Hepatocyte (in vitro differentiated cells): ENCODE measurements around the gene COTL1. TPM values are rescaled to one million over a fixed set of nuclear protein-coding genes. Genes with fewer than 3 reads are reported as not detected.

Experiments
- DNase-seq: peaks from one replicate; pipeline ENCODE4 v3.0.0-alpha.2; 2016; ENCODE audit warnings: low spot score
- H2AFZ ChIP-seq: fragments of 200-600 bp; sonication (generic); 2 replicates; pipeline ENCODE4 v1.6.0; 2016; ENCODE audit warnings: antibody characterized with exemption, mild to moderate bottlenecking
- H3K27ac ChIP-seq: fragments of 200-600 bp; sonication (generic); 2 replicates; pipeline ENCODE4 v1.5.1; 2016; ENCODE audit warnings: mild to moderate bottlenecking
- H3K27me3 ChIP-seq: fragments of 200-600 bp; sonication (generic); 2 replicates; pipeline ENCODE4 v1.6.1; 2016
- H3K36me3 ChIP-seq: fragments of 200-600 bp; sonication (generic); replicated peaks from 2 replicates; pipeline ENCODE4 v1.5.1; 2016; ENCODE audit warnings: low read depth; ENCODE audit not compliant: insufficient read depth
- H3K4me1 ChIP-seq: fragments of 200-600 bp; sonication (generic); 2 replicates; pipeline ENCODE4 v1.5.1; 2016; ENCODE audit warnings: mild to moderate bottlenecking, moderate library complexity; ENCODE audit not compliant: insufficient read depth
- H3K4me2 ChIP-seq: fragments of 200-600 bp; sonication (generic); 2 replicates; pipeline ENCODE4 v1.6.0; 2016
- H3K4me3 ChIP-seq: fragments of 200-600 bp; sonication (generic); 2 replicates; pipeline ENCODE4 v1.5.1; 2016; ENCODE audit warnings: mild to moderate bottlenecking
- H3K79me2 ChIP-seq: fragments of 200-600 bp; sonication (generic); 2 replicates; pipeline ENCODE4 v1.6.0; 2017; ENCODE audit warnings: mild to moderate bottlenecking
- H3K9me2 ChIP-seq: fragments of 200-600 bp; sonication (generic); replicated peaks from 2 replicates; pipeline ENCODE4 v1.6.0; 2017; ENCODE audit warnings: mild to moderate bottlenecking; ENCODE audit not compliant: insufficient read depth
- H3K9me3 ChIP-seq: fragments of 200-600 bp; sonication (generic); 2 replicates; pipeline ENCODE4 v1.5.1; 2016; ENCODE audit warnings: low read depth, mild to moderate bottlenecking
- H4K20me1 ChIP-seq: fragments of 200-600 bp; sonication (generic); 2 replicates; pipeline ENCODE4 v1.6.0; 2016; ENCODE audit warnings: mild to moderate bottlenecking; ENCODE audit not compliant: insufficient read depth, poor library complexity, severe bottlenecking
- CTCF ChIP-seq: fragments of 200-600 bp; sonication (generic); IDR thresholded peaks from 2 replicates; pipeline ENCODE4 v1.5.1; 2016; ENCODE audit warnings: antibody characterized with exemption, mild to moderate bottlenecking; ENCODE audit not compliant: poor library complexity
- EZH2 ChIP-seq: fragments of 200-600 bp; sonication (generic); IDR thresholded peaks from 2 replicates; pipeline ENCODE4 v1.6.1; 2016; ENCODE audit warnings: antibody characterized with exemption, mild to moderate bottlenecking, borderline replicate concordance
- EZH2phosphoT487 ChIP-seq: fragments of 200-600 bp; sonication (generic); IDR thresholded peaks from one replicate; pipeline ENCODE4 v1.6.1; 2018; ENCODE audit warnings: antibody characterized with exemption, mild to moderate bottlenecking, low read depth, moderate library complexity; ENCODE audit not compliant: unreplicated experiment, severe bottlenecking
- WGBS: methylation state at CpG from one replicate; pipeline ENCODE4 v1.1.6; 2016; ENCODE audit warnings: low lambda C conversion rate; ENCODE audit errors: missing lambda C conversion rate; 5-methylcytosine and 5-hydroxymethylcytosine counted together
- polyA plus RNA-seq: library from polyadenylated mRNA; unstranded; fragments of >200 nt; fragmentation: Nextera tagmentation; extraction: Ambion mirVana; gene quantifications from 2 replicates; pipeline ENCODE4 v1.2.1, GENCODE V29; 2016
- total RNA-seq: library from RNA; depleted of rRNA; stranded (reverse); fragments of >200 nt; gene quantifications from 2 replicates; pipeline ENCODE4 v1.2.3, GENCODE V29; 2014

Gene COTL1
- total and polyA plus RNA-seq, 2 experiments from 2014 or later: 30.1 to 104 TPM

- TF ChIP-seq EZH2: no peak
- no peak for TF ChIP-seq EZH2phosphoT487
- no peak for TF ChIP-seq CTCF
- Histone ChIP-seq H3K9me2 (no peaks in the 10 kb centered on the region), H3K9me3 (no peaks in the 10 kb centered on the region), H3K27ac (no peak overlapping the region), H3K79me2 (no peaks in the 10 kb centered on the region), H2AFZ (no peak overlapping the region), H4K20me1 (no peaks in the 10 kb centered on the region), H3K4me2 (no peak overlapping the region), H3K27me3 (no peaks in the 10 kb centered on the region), H3K36me3 (no peaks in the 10 kb centered on the region), H3K4me1 (no peaks in the 10 kb centered on the region), H3K4me3 (no peak overlapping the region)
- no peak for DNase-seq
- WGBS: 92% methylated on average over 6 of the region's 6 CpGs
These were observed 79.5 kb downstream of the COTL1 start for GRCh38 chr16:84538222-84538840.

GRCh38 chr16:84537491-84538151 is 80.3 kb downstream of the COTL1 start:
- H3K79me2 ChIP-seq: no peaks in the 10 kb centered on the region
- TF ChIP-seq EZH2: no peak
- TF ChIP-seq CTCF: no peak
- no peak for TF ChIP-seq EZH2phosphoT487
- no peaks in the 10 kb centered on the region for H3K27me3 ChIP-seq
- WGBS: 73% methylated on average over 11 of the region's 11 CpGs
- H3K9me2 ChIP-seq: no peaks in the 10 kb centered on the region
- DNase-seq: no peak
- H3K36me3 ChIP-seq: no peaks in the 10 kb centered on the region
- no peak overlapping the region for H3K4me3 ChIP-seq
- no peaks in the 10 kb centered on the region for H4K20me1 ChIP-seq
- H3K27ac ChIP-seq: no peak overlapping the region
- H3K4me1 ChIP-seq: peaks cover 4% of the 10 kb centered on the region
- no peak overlapping the region for H3K4me2 ChIP-seq
- no peaks in the 10 kb centered on the region for H3K9me3 ChIP-seq
- no peak overlapping the region for H2AFZ ChIP-seq

DNA sequence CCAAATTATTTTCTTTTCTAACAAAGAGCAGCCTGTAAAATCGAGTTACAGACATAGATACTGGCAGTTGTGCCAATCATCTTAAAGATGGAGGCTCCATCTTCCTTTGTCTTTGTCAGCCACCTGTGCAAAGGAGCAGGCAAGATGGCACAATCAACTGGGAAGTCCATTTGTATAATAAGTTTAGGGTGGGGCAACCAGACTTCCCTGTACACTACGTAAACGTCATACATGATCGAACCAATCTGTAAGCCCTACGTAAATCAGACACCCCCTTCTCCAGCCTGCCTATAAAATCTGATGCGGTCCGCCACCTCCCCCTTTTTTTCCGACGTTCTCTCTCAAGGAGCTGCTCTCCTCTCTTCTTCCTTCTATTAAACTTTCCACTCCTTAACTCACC is 82.0 kb downstream of the COTL1 start:
- H2AFZ ChIP-seq: no peak overlapping the region
- H3K27me3 ChIP-seq: no peaks in the 10 kb centered on the region
- H3K27ac ChIP-seq: no peak overlapping the region
- no peaks in the 10 kb centered on the region for H3K9me2 ChIP-seq
- 63% methylated on average over 9 of the region's 9 CpGs for WGBS
- no peak for DNase-seq
- no peaks in the 10 kb centered on the region for H3K9me3 ChIP-seq
- no peak for TF ChIP-seq CTCF
- no peaks in the 10 kb centered on the region for H4K20me1 ChIP-seq
- peaks cover 7% of the 10 kb centered on the region for H3K4me1 ChIP-seq
- H3K4me2 ChIP-seq: no peak overlapping the region
- no peaks in the 10 kb centered on the region for H3K36me3 ChIP-seq
- no peak overlapping the region for H3K4me3 ChIP-seq
- H3K79me2 ChIP-seq: no peaks in the 10 kb centered on the region
